ENCODE results near the gene AP1M1.

The AP1M1 gene

GRCh38 chr19:16204005-16204294, 6.2 kb downstream of the AP1M1 start:
- in situ Hi-C loops (cut with HindIII; ENCODE audit: low pct_ligation_motif_present, low sequenced_read_pairs) = no loop called here
- no peaks in the 10 kb centered on the region for H3K27me3 ChIP-seq (replicated peaks)
- TF ChIP-seq CTCF (IDR thresholded peaks at IDR 0.05; ENCODE audit: low read depth, low read length, missing control alignments) = no peak
- H3K36me3 ChIP-seq (replicated peaks) = peaks cover 61% of the 10 kb centered on the region
- DNase-seq = no peak
- H3K27ac ChIP-seq = no peak overlapping the region
- no peak overlapping the region for H3K4me3 ChIP-seq (ENCODE audit: low read depth, low read length)

GRCh38 chr19:16205205-16206045, 7.7 kb downstream of the AP1M1 start:
- Histone ChIP-seq H3K27me3 (replicated peaks) (no peaks in the 10 kb centered on the region), H3K4me3 (ENCODE audit: low read depth, low read length) (no peak overlapping the region), H3K36me3 (replicated peaks) (peaks cover 74% of the 10 kb centered on the region), H3K27ac (no peak overlapping the region)
- no peak for DNase-seq
- in situ Hi-C loops (cut with HindIII; ENCODE audit: low pct_ligation_motif_present, low sequenced_read_pairs) = no loop called here
- no peak for TF ChIP-seq CTCF (IDR thresholded peaks at IDR 0.05; ENCODE audit: low read depth, low read length, missing control alignments)

GRCh38 chr19:16206046-16206605, 8.4 kb downstream of the AP1M1 start:
- Histone ChIP-seq H3K27me3 (replicated peaks) (no peaks in the 10 kb centered on the region), H3K27ac (no peak overlapping the region), H3K4me3 (ENCODE audit: low read depth, low read length) (no peak overlapping the region), H3K36me3 (replicated peaks) (peaks cover 75% of the 10 kb centered on the region)
- no peak for TF ChIP-seq CTCF (IDR thresholded peaks at IDR 0.05; ENCODE audit: low read depth, low read length, missing control alignments)
- no peak for DNase-seq
- in situ Hi-C loops (cut with HindIII; ENCODE audit: low pct_ligation_motif_present, low sequenced_read_pairs) = no loop called here

- Histone ChIP-seq H3K27me3 (replicated peaks) (no peaks in the 10 kb centered on the region), H3K36me3 (replicated peaks) (peaks cover 80% of the 10 kb centered on the region), H3K27ac (no peak overlapping the region), H3K4me3 (ENCODE audit: low read depth, low read length) (no peak overlapping the region)
- no peak for TF ChIP-seq CTCF (IDR thresholded peaks at IDR 0.05; ENCODE audit: low read depth, low read length, missing control alignments)
- DNase-seq = no peak
- in situ Hi-C loops (cut with HindIII; ENCODE audit: low pct_ligation_motif_present, low sequenced_read_pairs) = no loop called here
Measured at GRCh38 chr19:16206637-16207036, 8.9 kb downstream of the AP1M1 start.

- Histone ChIP-seq H3K27me3 (replicated peaks) (no peaks in the 10 kb centered on the region), H3K36me3 (replicated peaks) (peaks cover 82% of the 10 kb centered on the region), H3K4me3 (ENCODE audit: low read depth, low read length) (no peak overlapping the region), H3K27ac (no peak overlapping the region)
- no peak for TF ChIP-seq CTCF (IDR thresholded peaks at IDR 0.05; ENCODE audit: low read depth, low read length, missing control alignments)
- no peak for DNase-seq
- in situ Hi-C loops (cut with HindIII; ENCODE audit: low pct_ligation_motif_present, low sequenced_read_pairs) = no loop called here
Measured at GRCh38 chr19:16207063-16207462, 9.4 kb downstream of the AP1M1 start.
